Omental fat pad (tissue), 4 donors: ENCODE data around the gene BCORL1. TPM values are rescaled to one million over a fixed set of nuclear protein-coding genes. Genes with fewer than 3 reads are reported as not detected.

Experiments
- ATAC-seq: fragments of 150-250 bp; one replicate; pipeline ENCODE4 v1.9.1; 2016; ENCODE audit warnings: mild to moderate bottlenecking, moderate library complexity; ENCODE audit not compliant: low FRiP score
- DNase-seq: peaks from one replicate; pipeline ENCODE4 v3.0.0-alpha.2; 2019; ENCODE audit warnings: low spot score
- CTCF ChIP-seq, 3 donors: fragments of 450-650 bp; IDR thresholded peaks; one replicate each; pipeline ENCODE4 v1.5.1; 2016 to 2017; ENCODE audit warnings: antibody characterized with exemption in 3 of 3, mild to moderate bottlenecking in 3 of 3, moderate library complexity in 2 of 3
- total RNA-seq, 4 donors: library from RNA; depleted of rRNA; stranded (reverse); fragments of >200 nt; gene quantifications; one replicate each; pipeline ENCODE4 v1.1.0, GENCODE V29; 2016

BCORL1 gene
- total RNA-seq, 4 donors from 2014 or later, result 4.9 to 8.0 (median 5.2) TPM

- ATAC-seq (no peak), DNase-seq (no peak)
- TF ChIP-seq CTCF (IDR thresholded peaks at IDR 0.05), result no peak
These were observed 18.7 kb upstream of the BCORL1 start for GRCh38 chrX:129963729-129964128.

- TF ChIP-seq CTCF (IDR thresholded peaks at IDR 0.05), result no peak
- no peak for DNase-seq
- no peak for ATAC-seq
These were observed 17.3 kb upstream of the BCORL1 start for GRCh38 chrX:129965166-129965565.

GRCh38 chrX:129968968-129969367 lies 13.5 kb upstream of the BCORL1 start:
- DNase-seq (no peak), ATAC-seq (no peak)
- no peak for TF ChIP-seq CTCF (IDR thresholded peaks at IDR 0.05)

- no peak for TF ChIP-seq CTCF (IDR thresholded peaks at IDR 0.05)
- ATAC-seq (no peak), DNase-seq (no peak)
These were observed 6.0 kb upstream of the BCORL1 start for GRCh38 chrX:129976441-129976840.

- ATAC-seq, result no peak
- no peak for TF ChIP-seq CTCF (IDR thresholded peaks at IDR 0.05)
- no peak for DNase-seq
These were observed 3.1 kb upstream of the BCORL1 start for GRCh38 chrX:129979207-129979920.

GRCh38 chrX:129980001-129980401 lies 2.4 kb upstream of the BCORL1 start:
- no peak for TF ChIP-seq CTCF (IDR thresholded peaks at IDR 0.05)
- DNase-seq (no peak), ATAC-seq (peak; percentile 3)

- ATAC-seq (peak; percentile 63), DNase-seq (no peak)
- TF ChIP-seq CTCF (IDR thresholded peaks at IDR 0.05), result no peak
These were observed 1.8 kb upstream of the BCORL1 start for GRCh38 chrX:129980540-129981199.
